Mucosa of rectum (tissue), 2 donors: ENCODE results near the gene WASHC4.
"Not testable (repeated sequence)": the region's sequence is repeated elsewhere in the genome, so short reads cannot be mapped to it uniquely, and the experiment has no call there.

Source experiments
- H3K27ac ChIP-seq, 2 donors: one replicate each; pipeline ENCODE4 v1.7.0; 2013; ENCODE audit warnings: inconsistent platforms in 2 of 2, low read depth in 2 of 2, low read length in 2 of 2
- H3K27me3 ChIP-seq, 2 donors: one replicate each; pipeline ENCODE4 v1.7.0; 2013; ENCODE audit warnings: low read length in 2 of 2; ENCODE audit not compliant: control insufficient read depth in 2 of 2, insufficient read depth in 2 of 2
- H3K36me3 ChIP-seq, 2 donors: one replicate each; pipeline ENCODE4 v1.7.0; 2013; ENCODE audit warnings: low read length in 2 of 2; ENCODE audit not compliant: control insufficient read depth in 2 of 2, insufficient read depth in 2 of 2
- H3K4me1 ChIP-seq, 2 donors: one replicate each; pipeline ENCODE4 v1.7.0; 2013; ENCODE audit warnings: low read length in 2 of 2, mild to moderate bottlenecking in 1 of 2; ENCODE audit not compliant: control insufficient read depth in 2 of 2, insufficient read depth in 2 of 2
- H3K4me3 ChIP-seq, 2 donors: one replicate each; pipeline ENCODE4 v1.7.0; 2013; ENCODE audit warnings: low read length in 2 of 2
- H3K9ac ChIP-seq, 2 donors: one replicate each; pipeline ENCODE4 v1.7.0; 2013; ENCODE audit warnings: low read length in 2 of 2, low read depth in 1 of 2, mild to moderate bottlenecking in 1 of 2
- H3K9me3 ChIP-seq, 2 donors: one replicate each; pipeline ENCODE4 v1.7.0; 2013; ENCODE audit warnings: low read length in 2 of 2; ENCODE audit not compliant: control insufficient read depth in 2 of 2
- donor health status: healthy.
- donor health status: Normal muscosa, but diverticular disease.

WASHC4 gene

DNA sequence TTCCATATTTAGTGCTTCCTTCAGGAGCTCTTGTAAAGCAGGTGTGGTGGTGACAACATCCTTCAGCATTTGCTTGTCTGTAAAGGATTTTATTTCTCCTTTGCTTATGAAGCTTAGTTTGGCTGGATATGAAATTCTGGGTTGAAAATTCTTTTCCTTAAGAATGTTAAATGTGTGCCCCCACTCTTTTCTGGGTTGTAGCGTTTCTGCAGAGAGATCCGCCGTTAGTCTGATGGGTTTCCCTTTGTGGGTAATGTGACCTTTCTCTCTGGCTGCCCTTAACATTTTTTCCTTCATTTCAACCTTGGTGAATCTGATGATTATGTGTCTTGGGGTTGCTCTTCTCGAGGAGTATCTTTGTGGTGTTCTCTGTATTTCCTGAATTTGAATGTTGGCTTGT is 75.9 kb downstream of the WASHC4 start:
- H3K27ac ChIP-seq, H3K4me3 ChIP-seq, H3K9ac ChIP-seq, H3K9me3 ChIP-seq, H3K27me3 ChIP-seq, H3K4me1 ChIP-seq: not testable (repeated sequence)
- H3K36me3 ChIP-seq = peaks cover 31 to 40% of the 10 kb centered on the region in 2 donors

DNA sequence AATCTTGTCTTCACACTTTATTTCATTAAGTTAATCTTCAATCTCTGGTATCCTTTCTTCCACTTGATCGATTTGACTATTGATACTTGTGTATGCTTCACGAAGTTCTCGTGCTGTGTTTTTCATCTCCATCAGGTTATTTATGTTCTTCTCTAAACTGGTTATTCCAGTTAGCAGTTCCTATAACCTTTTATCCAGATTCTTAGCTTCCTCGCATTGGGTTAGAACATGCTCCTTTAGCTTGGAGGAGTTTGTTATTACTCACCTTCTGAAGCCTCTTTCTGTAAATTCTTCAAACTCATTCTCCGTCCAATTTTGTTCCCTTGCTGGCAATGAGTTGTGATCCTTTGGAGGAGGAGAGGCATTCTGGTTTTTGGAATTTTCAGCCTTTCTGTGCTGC is 76.4 kb downstream of the WASHC4 start:
- not testable (repeated sequence) for H3K4me3 ChIP-seq

DNA sequence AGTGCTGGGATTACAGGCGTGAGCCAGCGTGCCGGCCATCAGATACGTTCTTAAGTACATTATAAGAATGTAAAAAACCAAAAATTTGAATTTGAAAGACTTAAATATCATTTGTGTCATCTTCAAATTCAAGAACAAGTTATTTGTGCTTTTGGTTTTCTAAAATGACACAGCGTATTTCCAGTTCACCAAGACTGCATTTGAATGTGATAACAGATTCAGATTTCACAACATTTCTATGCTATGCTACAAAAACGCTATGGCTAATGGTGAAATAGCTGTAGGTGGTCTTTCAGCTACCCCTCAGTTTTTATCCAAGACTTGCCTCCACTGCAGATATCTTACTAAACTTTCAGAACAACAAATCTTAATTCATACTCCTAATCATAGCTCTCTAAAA is 81.8 kb downstream of the WASHC4 start:
- Histone ChIP-seq H3K9ac (no peak overlapping the region), H3K27me3 (no peaks in the 10 kb centered on the region), H3K4me3 (no peak overlapping the region), H3K4me1 (no peaks in the 10 kb centered on the region), H3K9me3 (no peaks in the 10 kb centered on the region), H3K27ac (no peak overlapping the region), H3K36me3 (peaks cover 72 to 88% of the 10 kb centered on the region in 2 donors)

More for the DNA sequence above, 76.4 kb downstream of the WASHC4 start:
- not testable (repeated sequence) for H3K27me3 ChIP-seq, H3K9me3 ChIP-seq, H3K27ac ChIP-seq, H3K9ac ChIP-seq, H3K4me1 ChIP-seq
- H3K36me3 ChIP-seq = peaks cover 35 to 45% of the 10 kb centered on the region in 2 donors

DNA sequence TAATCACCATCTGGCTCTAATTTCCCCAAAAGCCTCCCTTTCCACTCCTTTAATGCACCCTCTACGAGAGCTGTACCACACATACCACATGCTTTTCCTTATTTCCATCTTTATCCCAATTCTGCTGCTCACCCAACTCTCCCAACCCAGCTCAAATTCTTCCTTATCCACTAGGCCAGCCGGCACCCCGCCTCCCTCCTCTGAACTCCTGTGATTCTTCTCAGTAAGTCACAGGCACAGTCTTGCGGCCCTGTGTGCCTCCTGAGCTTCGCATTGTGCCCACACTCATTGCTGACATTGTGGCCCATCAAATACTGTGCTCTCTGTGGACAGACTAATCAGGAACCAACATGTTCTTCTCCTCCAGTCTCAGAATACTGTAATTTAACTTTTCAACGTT is 83.0 kb downstream of the WASHC4 start:
- no peak overlapping the region for H3K4me3 ChIP-seq
- H3K9me3 ChIP-seq = no peaks in the 10 kb centered on the region
- no peak overlapping the region for H3K9ac ChIP-seq
- no peaks in the 10 kb centered on the region for H3K27me3 ChIP-seq
- no peak overlapping the region for H3K27ac ChIP-seq
- H3K4me1 ChIP-seq = no peaks in the 10 kb centered on the region
- H3K36me3 ChIP-seq = peaks cover 68 to 88% of the 10 kb centered on the region in 2 donors

DNA sequence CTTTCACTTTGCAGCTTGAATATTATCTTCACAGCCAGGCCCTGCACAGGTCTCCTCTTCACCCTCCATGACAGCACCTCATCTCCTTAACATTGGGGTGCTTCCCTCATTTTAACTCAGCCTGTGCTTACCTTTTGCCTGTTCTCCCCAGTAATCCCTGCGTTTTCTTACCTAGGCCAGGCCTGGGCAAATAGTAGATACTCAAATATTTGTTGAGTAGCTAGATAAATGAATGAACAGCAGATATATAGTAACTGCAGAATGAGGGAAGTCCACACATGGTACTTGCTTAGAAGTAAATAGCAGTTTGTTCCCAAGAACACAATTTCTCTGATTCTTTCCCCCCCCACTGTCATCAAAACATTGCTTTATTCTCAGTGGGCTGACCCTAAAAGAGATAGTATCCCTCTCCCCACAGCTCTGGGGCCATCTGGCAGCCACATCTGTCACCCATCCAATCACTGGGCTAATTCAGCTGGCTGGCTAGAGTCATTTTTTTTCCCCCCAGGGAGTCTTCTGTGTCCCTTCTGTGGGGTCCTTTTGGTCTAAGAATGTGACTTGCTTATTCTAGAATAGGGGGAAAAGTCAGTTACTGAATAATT is 85.2 kb downstream of the WASHC4 start:
- no peak overlapping the region for H3K27ac ChIP-seq
- no peaks in the 10 kb centered on the region for H3K27me3 ChIP-seq
- no peak overlapping the region for H3K9ac ChIP-seq
- H3K36me3 ChIP-seq = peaks cover 61 to 83% of the 10 kb centered on the region in 2 donors
- H3K4me1 ChIP-seq = no peaks in the 10 kb centered on the region
- H3K4me3 ChIP-seq = no peak overlapping the region
- no peaks in the 10 kb centered on the region for H3K9me3 ChIP-seq

DNA sequence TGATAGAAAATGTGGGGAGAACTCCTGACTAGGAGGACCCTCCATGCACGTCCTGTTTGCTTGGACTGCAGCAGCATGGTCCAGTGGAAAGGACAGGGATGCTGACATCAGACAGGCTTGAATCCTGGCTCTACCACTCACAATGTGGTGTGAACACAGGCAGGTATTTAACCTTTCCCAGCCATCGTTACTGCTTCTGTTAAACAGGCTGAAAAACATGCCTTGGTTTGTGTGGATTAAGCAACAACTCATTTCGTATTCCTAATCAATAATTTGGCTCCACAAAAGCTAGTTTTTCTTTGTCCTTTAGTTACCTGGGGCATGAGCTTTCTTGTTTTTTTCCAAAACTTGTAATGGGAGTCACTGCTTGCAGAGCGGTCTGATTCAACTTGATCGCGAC is 87.4 kb downstream of the WASHC4 start:
- Histone ChIP-seq H3K4me1 (no peaks in the 10 kb centered on the region), H3K4me3 (no peak overlapping the region), H3K27me3 (no peaks in the 10 kb centered on the region), H3K9me3 (no peaks in the 10 kb centered on the region), H3K9ac (no peak overlapping the region), H3K36me3 (peaks cover 53 to 76% of the 10 kb centered on the region in 2 donors), H3K27ac (no peak overlapping the region)

DNA sequence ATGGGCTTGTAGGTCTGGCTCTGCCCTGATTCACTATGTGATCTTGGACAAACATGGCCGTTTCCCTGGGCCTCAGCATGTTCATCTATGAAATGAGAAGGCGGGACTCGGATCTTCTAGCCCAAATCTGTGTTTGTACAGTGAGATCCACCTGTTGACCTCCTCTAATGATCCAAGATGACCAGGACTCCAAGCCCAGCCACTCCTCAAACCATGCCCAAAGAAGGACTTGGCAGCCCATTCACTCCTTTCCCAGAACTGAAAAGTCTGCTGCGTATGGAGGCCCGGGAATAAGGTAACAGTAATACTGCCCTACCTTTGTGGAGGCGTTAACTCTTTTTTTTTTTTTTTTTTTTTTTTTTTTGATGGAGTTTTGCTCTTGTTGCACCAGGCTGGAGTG is 88.6 kb downstream of the WASHC4 start:
- no peaks in the 10 kb centered on the region for H3K27me3 ChIP-seq
- no peaks in the 10 kb centered on the region for H3K4me1 ChIP-seq
- H3K9me3 ChIP-seq = no peaks in the 10 kb centered on the region
- no peak overlapping the region for H3K9ac ChIP-seq
- peaks cover 54 to 71% of the 10 kb centered on the region in 2 donors for H3K36me3 ChIP-seq
- H3K27ac ChIP-seq = no peak overlapping the region
- H3K4me3 ChIP-seq = no peak overlapping the region

DNA sequence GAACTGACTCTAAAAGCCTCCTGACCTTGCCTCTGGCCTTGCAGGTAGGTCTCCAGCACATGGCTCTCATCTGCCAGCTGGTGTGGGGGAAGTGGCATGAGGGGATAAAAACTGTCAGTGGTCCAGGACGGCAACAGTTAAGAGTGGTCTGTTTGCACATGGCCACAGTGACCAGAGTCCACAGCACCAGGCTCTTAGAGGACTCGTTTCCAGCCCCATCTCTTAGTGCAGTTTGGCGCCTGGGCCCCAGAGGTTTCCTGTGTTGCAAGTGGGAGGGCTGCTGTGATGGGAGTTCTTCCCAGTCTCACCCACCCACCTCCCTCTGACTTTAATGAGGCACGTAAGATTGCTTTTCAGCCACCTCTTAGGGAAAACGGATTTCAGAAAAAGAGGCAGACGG is 91.4 kb downstream of the WASHC4 start:
- Histone ChIP-seq H3K9ac (no peak overlapping the region), H3K27ac (no peak overlapping the region), H3K4me3 (no peak overlapping the region), H3K27me3 (no peaks in the 10 kb centered on the region), H3K9me3 (no peaks in the 10 kb centered on the region), H3K36me3 (peaks cover 54 to 71% of the 10 kb centered on the region in 2 donors), H3K4me1 (no peaks in the 10 kb centered on the region)

DNA sequence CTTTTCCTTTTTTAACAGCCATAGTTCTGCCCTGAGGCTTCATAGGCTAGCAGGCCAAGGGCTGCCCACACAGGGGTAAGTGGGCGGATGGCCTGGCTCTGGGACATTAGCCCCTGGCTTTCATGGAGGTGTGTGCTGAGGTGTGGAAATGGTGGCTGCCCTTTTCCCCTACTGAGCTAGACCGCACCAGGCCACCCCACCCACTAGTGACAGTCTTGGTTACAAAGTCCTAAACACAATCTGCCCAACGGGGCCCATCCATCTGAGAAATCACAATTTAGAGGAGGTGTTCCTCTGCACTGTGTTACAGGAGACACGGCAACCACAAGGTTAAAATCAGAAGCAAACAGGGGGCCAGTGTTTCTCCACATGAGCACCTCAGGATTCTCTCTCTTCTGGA is 92.9 kb downstream of the WASHC4 start:
- Histone ChIP-seq H3K9ac (no peak overlapping the region), H3K4me1 (no peaks in the 10 kb centered on the region), H3K4me3 (no peak overlapping the region), H3K9me3 (no peaks in the 10 kb centered on the region), H3K27me3 (no peaks in the 10 kb centered on the region), H3K36me3 (peaks cover 61 to 72% of the 10 kb centered on the region in 2 donors), H3K27ac (no peak overlapping the region)

DNA sequence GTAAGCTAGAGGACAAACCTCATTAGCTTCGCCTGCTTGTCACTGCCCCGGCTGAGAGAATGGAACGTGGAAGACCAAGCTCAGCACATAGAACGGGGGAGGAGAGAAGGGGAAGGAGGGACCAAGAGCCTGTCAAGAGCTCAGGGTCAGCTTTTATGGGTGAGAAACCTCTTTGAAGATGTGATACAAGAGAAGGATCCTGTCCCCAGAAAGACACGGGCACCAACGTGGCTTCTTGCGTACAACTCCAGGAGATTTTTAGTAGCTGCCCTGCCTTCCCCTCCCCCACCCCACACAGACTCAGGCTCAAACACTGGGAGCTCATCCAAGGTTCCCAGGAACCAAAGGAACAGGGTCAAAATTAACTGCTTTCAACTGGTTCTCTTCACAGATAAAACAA is 93.8 kb downstream of the WASHC4 start:
- no peak overlapping the region for H3K9ac ChIP-seq
- H3K36me3 ChIP-seq = peaks cover 63 to 76% of the 10 kb centered on the region in 2 donors
- no peak overlapping the region for H3K4me3 ChIP-seq
- no peaks in the 10 kb centered on the region for H3K9me3 ChIP-seq
- no peaks in the 10 kb centered on the region for H3K27me3 ChIP-seq
- H3K4me1 ChIP-seq = no peaks in the 10 kb centered on the region
- no peak overlapping the region for H3K27ac ChIP-seq

DNA sequence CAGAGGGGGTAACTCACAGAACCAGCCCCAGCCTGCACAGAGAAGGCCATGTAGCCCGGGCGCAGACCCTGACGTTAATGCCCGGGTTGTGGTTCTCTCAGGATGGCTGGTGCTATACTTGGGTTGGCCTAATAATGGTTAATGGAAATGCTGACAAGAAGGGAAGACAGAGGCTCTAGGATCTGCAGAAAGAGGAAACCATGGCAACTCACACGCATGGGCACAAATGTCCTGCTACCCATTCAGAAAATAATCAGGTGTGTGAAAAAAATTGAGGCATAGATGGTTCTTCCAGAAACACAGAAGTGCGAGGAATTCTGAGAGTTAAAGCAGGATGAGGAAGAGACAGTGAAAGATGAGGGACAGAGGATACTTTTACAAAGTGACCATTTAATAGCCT is 94.7 kb downstream of the WASHC4 start:
- Histone ChIP-seq H3K4me1 (no peaks in the 10 kb centered on the region), H3K27me3 (no peaks in the 10 kb centered on the region), H3K9me3 (no peaks in the 10 kb centered on the region), H3K36me3 (peaks cover 65 to 76% of the 10 kb centered on the region in 2 donors), H3K9ac (no peak overlapping the region), H3K27ac (no peak overlapping the region), H3K4me3 (no peak overlapping the region)
